Measurements from ENCODE around the gene TAB2. TPM values are rescaled to one million over a fixed set of nuclear protein-coding genes. Genes with fewer than 3 reads are reported as not detected.

The TAB2 gene
- total RNA-seq, 4 donors from 2014 or later, result 32.5 to 71.4 (median 43.8) TPM

DNA sequence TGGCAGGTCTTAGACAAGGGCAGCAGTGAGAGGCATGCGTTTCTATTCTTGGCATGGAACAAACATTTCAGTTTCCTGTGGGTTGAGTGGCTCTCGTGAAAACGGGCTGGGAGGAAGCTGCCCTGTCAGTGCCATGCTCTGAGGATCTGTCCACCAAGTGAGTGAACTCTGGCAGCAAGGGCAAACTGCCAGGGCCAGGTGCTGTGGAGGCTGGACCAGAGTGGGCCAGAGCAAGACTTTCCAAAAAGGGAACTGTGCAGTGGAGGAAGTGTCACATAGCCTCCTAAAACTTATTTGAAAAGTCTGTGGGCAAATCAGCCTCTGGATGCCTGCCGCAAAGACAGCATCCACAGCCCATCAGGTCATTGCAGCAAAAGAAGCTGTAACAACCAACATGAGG, 44.2 kb upstream of the TAB2 start:
- intact Hi-C loops (cut with DNase I; ENCODE audit: low total_unique reads), result no loop called here
- no peak for DNase-seq (ENCODE audit: low spot score in 2 of 2)
- TF ChIP-seq POLR2A (IDR thresholded peaks at IDR 0.05), result no peak
- TF ChIP-seq, protein P1, sequence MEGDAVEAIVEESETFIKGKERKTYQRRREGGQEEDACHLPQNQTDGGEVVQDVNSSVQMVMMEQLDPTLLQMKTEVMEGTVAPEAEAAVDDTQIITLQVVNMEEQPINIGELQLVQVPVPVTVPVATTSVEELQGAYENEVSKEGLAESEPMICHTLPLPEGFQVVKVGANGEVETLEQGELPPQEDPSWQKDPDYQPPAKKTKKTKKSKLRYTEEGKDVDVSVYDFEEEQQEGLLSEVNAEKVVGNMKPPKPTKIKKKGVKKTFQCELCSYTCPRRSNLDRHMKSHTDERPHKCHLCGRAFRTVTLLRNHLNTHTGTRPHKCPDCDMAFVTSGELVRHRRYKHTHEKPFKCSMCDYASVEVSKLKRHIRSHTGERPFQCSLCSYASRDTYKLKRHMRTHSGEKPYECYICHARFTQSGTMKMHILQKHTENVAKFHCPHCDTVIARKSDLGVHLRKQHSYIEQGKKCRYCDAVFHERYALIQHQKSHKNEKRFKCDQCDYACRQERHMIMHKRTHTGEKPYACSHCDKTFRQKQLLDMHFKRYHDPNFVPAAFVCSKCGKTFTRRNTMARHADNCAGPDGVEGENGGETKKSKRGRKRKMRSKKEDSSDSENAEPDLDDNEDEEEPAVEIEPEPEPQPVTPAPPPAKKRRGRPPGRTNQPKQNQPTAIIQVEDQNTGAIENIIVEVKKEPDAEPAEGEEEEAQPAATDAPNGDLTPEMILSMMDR (IDR thresholded peaks at IDR 0.05), result no peak
- no peak overlapping the region for H3K4me3 ChIP-seq (ENCODE audit: low read depth, poor library complexity, severe bottlenecking)
- 60 to 61% methylated on average over 4 of the region's 4 CpGs for WGBS, 2 donors

DNA sequence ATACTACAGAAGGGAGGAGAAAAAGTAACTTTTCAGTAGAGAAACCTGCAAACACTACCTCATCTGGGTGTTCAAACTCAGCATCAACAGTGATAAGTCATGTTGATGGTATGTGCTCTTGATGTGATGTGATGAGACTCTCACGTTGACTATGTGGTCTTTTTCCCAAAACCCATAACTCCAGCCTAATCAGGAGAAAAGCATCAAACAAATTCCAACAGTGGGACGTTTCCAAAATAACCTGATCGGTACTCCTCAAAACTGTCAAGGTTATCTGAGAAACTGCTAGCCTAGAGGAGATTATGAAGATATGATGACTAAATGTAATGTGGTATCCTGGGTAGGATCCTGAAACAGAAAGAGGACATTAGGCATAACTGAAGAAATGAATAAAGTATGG, 41.9 kb upstream of the TAB2 start:
- 77 to 88% methylated on average over 3 of the region's 3 CpGs for WGBS, 2 donors
- TF ChIP-seq, protein P1 (IDR thresholded peaks at IDR 0.05), result no peak
- no peak for TF ChIP-seq POLR2A (IDR thresholded peaks at IDR 0.05)
- intact Hi-C loops (cut with DNase I; ENCODE audit: low total_unique reads), result no loop called here
- H3K4me3 ChIP-seq (ENCODE audit: low read depth, poor library complexity, severe bottlenecking), result no peak overlapping the region
- DNase-seq (ENCODE audit: low spot score in 2 of 2), result no peak

DNA sequence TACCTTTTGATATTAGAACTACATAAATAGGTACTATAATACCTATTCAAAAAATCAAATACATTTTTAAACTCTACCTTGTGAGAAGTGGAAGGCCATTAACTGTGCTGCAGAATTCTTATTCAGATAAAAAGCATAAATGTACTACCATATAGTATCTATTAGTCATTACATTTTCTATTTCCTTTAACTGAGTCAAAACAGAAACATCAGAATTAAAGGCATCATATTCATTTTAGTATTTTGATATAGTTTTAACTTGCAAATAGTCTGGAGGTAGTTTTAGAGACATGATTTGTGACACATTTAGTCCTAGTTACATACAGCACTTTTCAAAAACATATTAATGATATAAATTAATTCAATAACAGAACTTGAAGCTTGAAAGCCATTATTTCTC, 39.9 kb upstream of the TAB2 start:
- TF ChIP-seq, protein P1 (IDR thresholded peaks at IDR 0.05), result no peak
- TF ChIP-seq POLR2A (IDR thresholded peaks at IDR 0.05), result no peak
- intact Hi-C loops (cut with DNase I; ENCODE audit: low total_unique reads), result no loop called here

DNA sequence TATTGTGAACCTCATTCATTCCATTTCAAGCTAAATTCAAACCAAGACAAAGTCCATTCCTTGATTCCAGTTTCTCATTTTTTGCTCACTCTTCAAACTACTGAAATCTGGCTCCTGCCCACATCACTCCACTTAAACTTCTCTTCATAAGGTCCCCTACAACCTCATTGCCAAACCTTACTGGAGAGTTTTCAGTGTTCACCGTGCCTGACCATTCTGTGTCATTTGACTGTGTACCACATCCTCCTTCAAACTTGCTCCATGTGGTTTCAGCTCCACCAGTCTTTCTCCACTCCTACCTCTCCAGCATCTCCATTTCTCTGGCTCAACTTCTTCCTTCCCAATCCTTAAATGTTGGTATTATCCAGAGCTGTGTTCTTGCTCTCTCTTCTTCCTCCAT, 38.5 kb upstream of the TAB2 start:
- no peak for DNase-seq (ENCODE audit: low spot score in 2 of 2)
- intact Hi-C loops (cut with DNase I; ENCODE audit: low total_unique reads), result no loop called here
- 80 to 81% methylated on average over 1 of the region's 1 CpG for WGBS, 2 donors
- H3K4me3 ChIP-seq (ENCODE audit: low read depth, poor library complexity, severe bottlenecking), result no peak overlapping the region
- TF ChIP-seq, protein P1 (IDR thresholded peaks at IDR 0.05), result no peak
- TF ChIP-seq POLR2A (IDR thresholded peaks at IDR 0.05), result no peak

More for the DNA sequence above, 39.9 kb upstream of the TAB2 start:
- no peak overlapping the region for H3K4me3 ChIP-seq (ENCODE audit: low read depth, poor library complexity, severe bottlenecking)
- no peak for DNase-seq (ENCODE audit: low spot score in 2 of 2)

DNA sequence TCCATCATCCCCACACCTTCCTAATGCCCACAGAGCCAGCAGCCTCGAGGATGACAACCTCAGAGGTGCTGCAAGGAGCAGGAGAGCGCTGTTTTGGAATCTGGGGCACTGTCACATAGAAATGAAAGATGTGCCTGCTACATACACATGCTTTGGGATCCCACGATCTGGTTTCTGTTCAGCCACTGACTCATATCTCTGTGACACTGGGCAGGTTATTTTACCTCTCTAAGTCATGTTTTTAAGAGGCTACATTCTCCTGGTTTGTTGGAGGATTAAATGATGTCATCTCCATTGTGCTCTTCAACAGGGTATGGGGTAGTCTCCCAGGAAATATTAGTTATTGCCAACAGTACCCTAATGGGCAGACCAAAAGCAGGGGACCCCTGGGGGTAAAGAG, 32.6 kb upstream of the TAB2 start:
- intact Hi-C loops (cut with DNase I; ENCODE audit: low total_unique reads), result loop anchor here (5.0 kb wide), 1 partner anchor 328 kb away; no protein-coding TSS in a partner anchor
- 71 to 74% methylated on average over 3 of the region's 3 CpGs for WGBS, 2 donors

DNA sequence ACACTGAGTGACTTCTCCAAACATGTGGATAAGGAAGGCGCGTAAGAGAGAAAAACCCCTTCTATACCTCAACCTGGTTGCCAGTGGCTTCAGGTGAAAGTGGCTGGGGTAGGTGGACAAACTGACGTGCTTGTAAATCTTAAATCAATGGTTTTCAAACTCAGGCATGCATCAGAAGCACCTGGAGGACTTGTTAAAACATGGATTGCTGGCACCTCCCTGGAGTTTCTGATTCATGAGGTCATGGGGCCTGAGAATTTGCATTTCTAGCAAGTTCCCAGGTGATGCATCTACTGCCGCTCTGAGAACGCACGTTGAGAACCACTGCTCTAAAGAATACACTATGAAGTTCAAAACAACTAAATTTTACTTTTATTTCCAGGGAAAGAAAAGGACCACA, 31.9 kb upstream of the TAB2 start:
- TF ChIP-seq, protein P1 (IDR thresholded peaks at IDR 0.05), result no peak
- TF ChIP-seq POLR2A (IDR thresholded peaks at IDR 0.05), result no peak
- DNase-seq (ENCODE audit: low spot score in 2 of 2), result no peak
- intact Hi-C loops (cut with DNase I; ENCODE audit: low total_unique reads), result no loop called here
- 28 to 74% methylated on average over 6 of the region's 6 CpGs for WGBS, 2 donors
- no peak overlapping the region for H3K4me3 ChIP-seq (ENCODE audit: low read depth, poor library complexity, severe bottlenecking)

More for the DNA sequence above, 32.6 kb upstream of the TAB2 start:
- no peak overlapping the region for H3K4me3 ChIP-seq (ENCODE audit: low read depth, poor library complexity, severe bottlenecking)
- no peak for DNase-seq (ENCODE audit: low spot score in 2 of 2)
- TF ChIP-seq, protein P1 (IDR thresholded peaks at IDR 0.05), result no peak
- TF ChIP-seq POLR2A (IDR thresholded peaks at IDR 0.05), result no peak
